ENCODE data around the gene IFNAR2. TPM values are rescaled to one million over a fixed set of nuclear protein-coding genes. Genes with fewer than 3 reads are reported as not detected.

Gene IFNAR2
- polyA plus RNA-seq, 1 of the 3 experiments (the other 2 are of a cell fraction): 10.4 TPM

GRCh38 chr21:33262921-33263320 lies 33.2 kb downstream of the IFNAR2 start:
- H3K27me3 ChIP-seq (ENCODE audit: insufficient read depth): no peaks in the 10 kb centered on the region
- H3K4me3 ChIP-seq (ENCODE audit: low read depth in 2 of 2, low read length in 1 of 2): no peak overlapping the region
- 94% methylated on average over 11 of the region's 11 CpGs for WGBS (ENCODE audit: low lambda C conversion rate)
- no peak for DNase-seq
- no peaks in the 10 kb centered on the region for H3K79me2 ChIP-seq (ENCODE audit: insufficient read depth)
- H3K27ac ChIP-seq (ENCODE audit: low read depth in 2 of 2, low read length in 1 of 2): no peak overlapping the region
- ChIA-PET POLR2A (no interaction called here), CTCF (no interaction called here)
- H3K36me3 ChIP-seq (replicated peaks in 1 of 2; ENCODE audit: control insufficient read depth in 1 of 2, insufficient read depth in 2 of 2, low read length in 1 of 2): peaks cover under 1 to 6% of the 10 kb centered on the region in 2 experiments
- no peak overlapping the region for H3K4me2 ChIP-seq
- H3K9me2 ChIP-seq: no peaks in the 10 kb centered on the region
- TF ChIP-seq SIN3A (IDR thresholded peaks at IDR 0.05; ENCODE audit: borderline replicate concordance, low read depth, low read length) (no peak), TEAD4 (IDR thresholded peaks at IDR 0.05; ENCODE audit: borderline replicate concordance, insufficient read depth) (no peak), RCOR1 (IDR thresholded peaks at IDR 0.05; ENCODE audit: low read length) (no peak), GABPA (IDR thresholded peaks at IDR 0.05; ENCODE audit: low read depth) (no peak), JUND (IDR thresholded peaks at IDR 0.05) (no peak), ELF1 (IDR thresholded peaks at IDR 0.05) (no peak), FOXM1 (IDR thresholded peaks at IDR 0.05; ENCODE audit: low read depth) (no peak), FOSL2 (IDR thresholded peaks at IDR 0.05; ENCODE audit: borderline replicate concordance, low read depth) (no peak), FOXJ3 (CRISPR knock-in tag; IDR thresholded peaks at IDR 0.05) (no peak)
- no peaks in the 10 kb centered on the region for H4K20me1 ChIP-seq (ENCODE audit: insufficient read depth)
- no peaks in the 10 kb centered on the region for H3K9me3 ChIP-seq
- no peaks in the 10 kb centered on the region for H3F3A ChIP-seq (replicated peaks; ENCODE audit: insufficient read depth)
- H2AFZ ChIP-seq (ENCODE audit: low read depth): no peak overlapping the region
- no peak overlapping the region for H3K9ac ChIP-seq
- H3K4me1 ChIP-seq (ENCODE audit: control insufficient read depth in 1 of 2, insufficient read depth in 2 of 2, low read depth in 1 of 2, low read length in 1 of 2): peaks cover 0 to 10% of the 10 kb centered on the region in 2 experiments; a peak in 1 of 4 replicates

DNA sequence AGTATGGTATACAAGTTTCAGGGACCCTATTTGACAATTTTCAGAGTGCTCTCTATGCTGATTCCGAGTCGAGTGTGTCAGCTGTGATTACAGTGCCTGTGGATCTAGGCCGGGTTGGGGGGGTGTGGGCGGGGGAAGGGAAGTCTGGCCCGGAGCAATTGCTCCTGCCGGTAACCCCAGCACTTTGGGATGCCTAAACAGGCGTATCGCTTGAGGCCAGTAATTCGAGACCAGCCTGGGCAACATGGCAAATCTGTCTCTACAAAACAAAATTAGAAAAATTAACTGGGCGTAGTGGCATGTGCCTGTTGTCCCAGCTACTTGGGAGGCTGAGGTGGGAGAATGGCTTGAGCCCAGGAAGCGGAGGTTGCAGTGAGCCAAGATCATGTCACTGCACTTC lies 34.8 kb downstream of the IFNAR2 start:
- POLR2A ChIA-PET: no interaction called here
- TF ChIP-seq, protein P1, sequence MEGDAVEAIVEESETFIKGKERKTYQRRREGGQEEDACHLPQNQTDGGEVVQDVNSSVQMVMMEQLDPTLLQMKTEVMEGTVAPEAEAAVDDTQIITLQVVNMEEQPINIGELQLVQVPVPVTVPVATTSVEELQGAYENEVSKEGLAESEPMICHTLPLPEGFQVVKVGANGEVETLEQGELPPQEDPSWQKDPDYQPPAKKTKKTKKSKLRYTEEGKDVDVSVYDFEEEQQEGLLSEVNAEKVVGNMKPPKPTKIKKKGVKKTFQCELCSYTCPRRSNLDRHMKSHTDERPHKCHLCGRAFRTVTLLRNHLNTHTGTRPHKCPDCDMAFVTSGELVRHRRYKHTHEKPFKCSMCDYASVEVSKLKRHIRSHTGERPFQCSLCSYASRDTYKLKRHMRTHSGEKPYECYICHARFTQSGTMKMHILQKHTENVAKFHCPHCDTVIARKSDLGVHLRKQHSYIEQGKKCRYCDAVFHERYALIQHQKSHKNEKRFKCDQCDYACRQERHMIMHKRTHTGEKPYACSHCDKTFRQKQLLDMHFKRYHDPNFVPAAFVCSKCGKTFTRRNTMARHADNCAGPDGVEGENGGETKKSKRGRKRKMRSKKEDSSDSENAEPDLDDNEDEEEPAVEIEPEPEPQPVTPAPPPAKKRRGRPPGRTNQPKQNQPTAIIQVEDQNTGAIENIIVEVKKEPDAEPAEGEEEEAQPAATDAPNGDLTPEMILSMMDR (IDR thresholded peaks at IDR 0.05): no peak
- no peak for TF ChIP-seq NFIC (IDR thresholded peaks at IDR 0.05; ENCODE audit: borderline replicate concordance)
- no peak for TF ChIP-seq TAF1 (IDR thresholded peaks at IDR 0.05; ENCODE audit: borderline replicate concordance, low read depth, low read length)

More for the DNA sequence above, 34.8 kb downstream of the IFNAR2 start:
- no peaks in the 10 kb centered on the region for H3K9me3 ChIP-seq
- no peaks in the 10 kb centered on the region for H3F3A ChIP-seq (replicated peaks; ENCODE audit: insufficient read depth)
- no peak overlapping the region for H2AFZ ChIP-seq (ENCODE audit: low read depth)
- no peaks in the 10 kb centered on the region for H3K79me2 ChIP-seq (ENCODE audit: insufficient read depth)
- H3K27me3 ChIP-seq (ENCODE audit: insufficient read depth): no peaks in the 10 kb centered on the region
- no peak overlapping the region for H3K4me3 ChIP-seq (ENCODE audit: low read depth in 2 of 2, low read length in 1 of 2)
- H3K4me1 ChIP-seq (ENCODE audit: control insufficient read depth in 1 of 2, insufficient read depth in 2 of 2, low read depth in 1 of 2, low read length in 1 of 2): peaks cover 0 to 17% of the 10 kb centered on the region in 2 experiments; a peak in 1 of 4 replicates
- no peak overlapping the region for H3K4me2 ChIP-seq
- peaks cover 0 to 6% of the 10 kb centered on the region in 2 experiments for H3K36me3 ChIP-seq (replicated peaks in 1 of 2; ENCODE audit: control insufficient read depth in 1 of 2, insufficient read depth in 2 of 2, low read length in 1 of 2)
- DNase-seq: no peak
- WGBS (ENCODE audit: low lambda C conversion rate): 88% methylated on average over 11 of the region's 11 CpGs
- H4K20me1 ChIP-seq (ENCODE audit: insufficient read depth): no peaks in the 10 kb centered on the region
- no peak overlapping the region for H3K27ac ChIP-seq (ENCODE audit: low read depth in 2 of 2, low read length in 1 of 2)
- CTCF ChIA-PET: interaction anchor here (1.6 kb wide), 1 partner anchor 65 kb away, joined by 7 read pairs; no protein-coding TSS in a partner anchor
- H3K9me2 ChIP-seq: no peaks in the 10 kb centered on the region
- H3K9ac ChIP-seq: no peak overlapping the region

Measured in SK-N-SH (cell line).